Osteocyte (in vitro differentiated cells): ENCODE results near the gene NEK9. TPM values are rescaled to one million over a fixed set of nuclear protein-coding genes. Genes with fewer than 3 reads are reported as not detected.
"Not testable (repeated sequence)": the region's sequence is repeated elsewhere in the genome, so short reads cannot be mapped to it uniquely, and the experiment has no call there.

Experiments
- DNase-seq: peaks from one replicate; pipeline ENCODE4 v3.0.0; 2021; ENCODE audit warnings: mixed read lengths; ENCODE audit not compliant: unreplicated experiment; ENCODE audit errors: extremely low spot score
- H3K27ac Mint-ChIP-seq: one replicate; pipeline ENCODE4 v1.8.0; 2021; ENCODE audit warnings: mild to moderate bottlenecking, mixed read lengths; ENCODE audit not compliant: unreplicated experiment
- H3K27me3 Mint-ChIP-seq: one replicate; pipeline ENCODE4 v1.8.0; 2021; ENCODE audit warnings: mixed read lengths; ENCODE audit not compliant: unreplicated experiment
- H3K36me3 Mint-ChIP-seq: one replicate; pipeline ENCODE4 v1.8.0; 2021; ENCODE audit warnings: mixed read lengths; ENCODE audit not compliant: unreplicated experiment
- H3K4me1 Mint-ChIP-seq: one replicate; pipeline ENCODE4 v1.8.0; 2021; ENCODE audit warnings: mixed read lengths; ENCODE audit not compliant: unreplicated experiment
- H3K4me3 Mint-ChIP-seq: one replicate; pipeline ENCODE4 v1.8.0; 2021; ENCODE audit warnings: mild to moderate bottlenecking, moderate library complexity, mixed read lengths; ENCODE audit not compliant: unreplicated experiment
- H3K9me3 Mint-ChIP-seq: one replicate; pipeline ENCODE4 v1.8.0; 2021; ENCODE audit warnings: mixed read lengths; ENCODE audit not compliant: unreplicated experiment
- total RNA-seq: library from RNA; stranded (reverse); gene quantifications from 2 replicates; pipeline ENCODE4 v1.2.1, GENCODE V29; 2021
- TF ChIP-seq, protein P1 (sequence below): fragments of 200-600 bp; sonication (generic); IDR thresholded peaks from 2 replicates; pipeline ENCODE4 v1.5.0; 2021; ENCODE audit warnings: antibody characterized with exemption, mild to moderate bottlenecking, moderate library complexity

The NEK9 gene
- total RNA-seq, 1 donor from 2014 or later = 117 TPM

DNA sequence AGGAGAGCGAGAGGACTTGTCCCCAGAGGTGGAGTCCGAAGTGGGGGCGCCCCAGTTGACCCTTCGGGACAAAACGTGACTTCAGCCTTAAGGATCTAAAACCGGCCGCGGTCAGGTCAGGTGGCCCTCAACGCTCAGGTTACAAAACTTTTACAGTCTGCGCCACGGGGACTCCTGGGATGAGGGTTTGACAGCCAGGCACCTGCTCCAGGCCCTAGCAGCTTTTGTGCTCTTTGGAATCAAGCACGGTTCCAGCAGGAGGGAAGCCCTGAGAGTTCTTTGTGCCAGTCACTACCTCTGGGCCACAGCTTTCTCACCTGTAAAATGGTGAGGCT lies 57.1 kb downstream of the NEK9 start:
- TF ChIP-seq, protein P1, sequence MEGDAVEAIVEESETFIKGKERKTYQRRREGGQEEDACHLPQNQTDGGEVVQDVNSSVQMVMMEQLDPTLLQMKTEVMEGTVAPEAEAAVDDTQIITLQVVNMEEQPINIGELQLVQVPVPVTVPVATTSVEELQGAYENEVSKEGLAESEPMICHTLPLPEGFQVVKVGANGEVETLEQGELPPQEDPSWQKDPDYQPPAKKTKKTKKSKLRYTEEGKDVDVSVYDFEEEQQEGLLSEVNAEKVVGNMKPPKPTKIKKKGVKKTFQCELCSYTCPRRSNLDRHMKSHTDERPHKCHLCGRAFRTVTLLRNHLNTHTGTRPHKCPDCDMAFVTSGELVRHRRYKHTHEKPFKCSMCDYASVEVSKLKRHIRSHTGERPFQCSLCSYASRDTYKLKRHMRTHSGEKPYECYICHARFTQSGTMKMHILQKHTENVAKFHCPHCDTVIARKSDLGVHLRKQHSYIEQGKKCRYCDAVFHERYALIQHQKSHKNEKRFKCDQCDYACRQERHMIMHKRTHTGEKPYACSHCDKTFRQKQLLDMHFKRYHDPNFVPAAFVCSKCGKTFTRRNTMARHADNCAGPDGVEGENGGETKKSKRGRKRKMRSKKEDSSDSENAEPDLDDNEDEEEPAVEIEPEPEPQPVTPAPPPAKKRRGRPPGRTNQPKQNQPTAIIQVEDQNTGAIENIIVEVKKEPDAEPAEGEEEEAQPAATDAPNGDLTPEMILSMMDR = no peak
- Mint-ChIP-seq H3K4me3 (no peak overlapping the region), H3K9me3 (no peaks in the 10 kb centered on the region), H3K27me3 (peaks cover 5% of the 10 kb centered on the region), H3K4me1 (peaks cover 3% of the 10 kb centered on the region), H3K36me3 (no peaks in the 10 kb centered on the region), H3K27ac (peak overlapping the region; percentile 95)
- DNase-seq = no peak

DNA sequence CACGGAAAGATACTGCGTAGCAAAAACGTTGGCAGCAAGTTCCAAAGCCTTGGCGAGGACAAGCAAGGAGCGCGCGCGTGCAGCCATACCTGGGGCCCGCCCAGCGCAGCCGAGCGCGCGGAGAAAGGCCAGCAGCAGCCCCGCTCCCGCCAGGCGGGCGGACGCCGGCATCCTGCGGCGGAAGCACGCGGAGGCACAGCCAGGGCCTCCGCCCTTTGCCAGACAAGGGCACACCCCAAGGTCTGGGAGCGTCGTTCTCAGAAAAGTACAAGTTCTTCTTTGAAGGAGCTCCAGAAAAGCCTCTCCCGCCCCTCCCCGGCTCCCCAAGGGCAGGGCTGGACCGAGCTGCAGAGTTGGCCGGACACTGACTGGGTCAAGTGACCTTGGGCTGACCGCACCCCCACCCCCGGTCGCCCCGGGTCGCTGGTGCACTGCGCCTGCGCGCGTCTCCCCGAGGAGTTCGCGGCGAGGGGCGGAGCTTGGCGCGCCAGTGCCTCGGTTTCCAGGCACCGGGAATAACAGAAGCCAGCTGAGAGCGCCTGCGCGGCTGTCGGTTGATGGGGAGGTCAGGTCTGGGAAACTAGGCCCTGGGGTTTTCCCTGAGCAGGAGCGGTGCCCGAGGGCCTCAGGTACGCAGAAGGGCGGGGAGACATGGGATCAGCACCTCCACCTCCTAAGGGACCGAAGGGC lies 57.6 kb downstream of the NEK9 start, which contains the start of gene ZC2HC1C:
ZC2HC1C (plus strand) TSS at position 521 of the 690 bp plus-strand sequence. CDS start 933 bp downstream, outside the sequence.
- Mint-ChIP-seq H3K4me1 (peaks cover 3% of the 10 kb centered on the region), H3K4me3 (no peak within 1 kb of the TSS), H3K27me3 (peaks cover 5% of the 10 kb centered on the region), H3K27ac (peak within 1 kb of the TSS; percentile 95), H3K9me3 (no peaks in the 10 kb centered on the region), H3K36me3 (no peaks in the 10 kb centered on the region)
- TF ChIP-seq, protein P1 = no peak
- peak; percentile 93 for DNase-seq

DNA sequence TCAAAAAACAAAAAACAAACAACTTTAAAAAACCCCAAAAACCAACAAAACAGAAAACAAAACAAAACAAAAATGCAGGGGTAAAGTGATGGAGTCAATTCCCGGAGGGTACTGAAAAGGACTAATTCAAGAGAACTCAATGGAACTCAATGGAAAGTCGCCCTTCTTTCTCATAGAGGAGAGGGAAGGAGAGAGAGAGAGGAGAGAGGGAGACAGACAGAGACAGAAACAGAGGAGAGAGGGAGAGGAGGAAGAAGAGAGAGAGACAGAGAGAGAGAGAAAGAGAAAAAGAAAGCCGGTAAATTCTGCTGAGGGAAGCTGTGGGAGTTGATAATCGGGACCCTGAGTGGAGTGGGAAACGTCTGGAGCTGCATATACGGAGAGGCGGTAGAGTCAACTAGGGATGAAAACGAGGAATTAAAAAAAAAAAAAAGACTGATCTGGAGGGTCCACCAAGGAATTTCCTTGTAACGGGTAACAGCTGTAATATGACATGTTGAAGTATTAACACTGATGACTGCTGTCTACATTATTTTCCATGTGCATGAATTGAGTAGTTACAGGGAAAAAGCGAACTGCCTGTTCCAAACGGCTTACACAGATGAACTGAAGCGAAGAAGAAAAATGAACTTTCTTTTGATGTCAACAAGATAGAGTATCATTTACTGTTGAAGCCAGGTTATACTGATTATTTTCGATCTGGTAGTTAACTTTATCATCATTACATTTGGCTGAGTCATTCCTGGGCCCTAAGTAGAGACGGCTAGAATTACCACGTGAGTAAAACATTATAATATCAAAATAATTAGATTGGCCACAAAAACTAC lies 58.3 kb downstream of the NEK9 start:
- DNase-seq = no peak
- Mint-ChIP-seq H3K27ac (no peak overlapping the region), H3K4me1 (peaks cover 10% of the 10 kb centered on the region), H3K36me3 (no peaks in the 10 kb centered on the region), H3K27me3 (peaks cover 2% of the 10 kb centered on the region), H3K9me3 (no peaks in the 10 kb centered on the region), H3K4me3 (no peak overlapping the region)
- TF ChIP-seq, protein P1 = no peak

DNA sequence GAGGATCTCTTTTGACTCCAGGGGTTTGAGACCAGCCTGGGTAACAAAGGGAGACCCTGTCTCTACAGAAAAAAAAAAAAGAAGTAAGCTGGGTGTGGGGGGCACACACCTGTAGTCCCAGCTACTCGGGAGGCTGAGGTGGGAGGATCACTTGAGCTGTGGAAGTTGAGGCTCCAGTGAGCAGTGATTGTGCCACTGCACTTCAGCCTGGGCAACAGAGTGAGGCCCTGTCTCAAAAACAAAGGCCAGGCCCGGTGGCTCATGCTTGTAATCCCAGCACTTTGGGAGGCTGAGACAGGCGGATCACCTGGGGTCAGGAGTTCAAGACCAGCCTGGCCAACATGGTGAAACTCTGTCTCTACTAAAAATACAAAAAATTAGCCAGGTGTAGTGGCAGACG lies 59.1 kb downstream of the NEK9 start:
- H3K4me1 Mint-ChIP-seq = peaks cover 17% of the 10 kb centered on the region
- not testable (repeated sequence) for H3K27ac Mint-ChIP-seq, H3K9me3 Mint-ChIP-seq, H3K27me3 Mint-ChIP-seq, H3K36me3 Mint-ChIP-seq, DNase-seq, H3K4me3 Mint-ChIP-seq

DNA sequence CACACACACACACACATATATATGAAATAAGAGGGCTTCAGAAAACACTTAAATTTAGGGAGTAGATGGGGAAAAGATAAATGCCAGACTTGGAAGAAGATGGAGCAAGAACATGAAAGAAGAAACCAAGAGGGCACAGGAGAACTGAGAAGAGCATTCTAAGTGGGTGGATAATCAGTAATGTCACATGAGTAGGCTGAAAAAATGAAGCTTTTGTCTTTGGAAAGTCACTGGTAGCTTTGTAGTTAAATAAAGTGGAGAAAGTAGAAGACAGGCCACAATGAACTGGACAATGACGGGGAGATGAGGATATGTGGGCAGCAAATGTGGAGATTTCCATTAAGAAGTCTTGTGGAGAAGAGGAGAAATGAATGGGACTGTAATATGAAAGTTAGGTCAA lies 59.6 kb downstream of the NEK9 start:
- Mint-ChIP-seq H3K36me3 (no peaks in the 10 kb centered on the region), H3K27me3 (peaks cover 2% of the 10 kb centered on the region), H3K9me3 (no peaks in the 10 kb centered on the region), H3K27ac (no peak overlapping the region), H3K4me1 (peaks cover 18% of the 10 kb centered on the region), H3K4me3 (no peak overlapping the region)
- TF ChIP-seq, protein P1 = no peak
- no peak for DNase-seq
